EH (cell line): Measurements from ENCODE around the gene PDE7B.
A peak's percentile ranks its signal among the peaks of the same experiment; 100 is the strongest.

Source experiments
- DNase-seq: peaks from one replicate; pipeline ENCODE4 v3.0.0-alpha.2; 2015; ENCODE audit warnings: low read depth

Gene PDE7B

GRCh38 chr6:135936606-135937005 is 85.1 kb downstream of the PDE7B start:
- DNase-seq, result peak; percentile 97

- no peak for DNase-seq
Observed at GRCh38 chr6:135937106-135937505, 85.6 kb downstream of the PDE7B start.

- peak; percentile 37 for DNase-seq
Observed at GRCh38 chr6:135938576-135939207, 87.2 kb downstream of the PDE7B start.

- no peak for DNase-seq
Observed at GRCh38 chr6:135939208-135939591, 87.7 kb downstream of the PDE7B start.

- DNase-seq, result no peak
Observed at GRCh38 chr6:135940616-135941167, 89.2 kb downstream of the PDE7B start.

- DNase-seq, result peak; percentile 65
Observed at GRCh38 chr6:135941275-135942025, 89.9 kb downstream of the PDE7B start.

GRCh38 chr6:135944120-135944519 is 92.6 kb downstream of the PDE7B start:
- DNase-seq, result no peak

- DNase-seq, result no peak
Observed at GRCh38 chr6:135946674-135947073, 95.2 kb downstream of the PDE7B start.

- no peak for DNase-seq
Observed at GRCh38 chr6:135950669-135951068, 99.2 kb downstream of the PDE7B start.

- no peak for DNase-seq
Observed at GRCh38 chr6:135951169-135951568, 99.7 kb downstream of the PDE7B start.

GRCh38 chr6:135953818-135954217 is 102.3 kb downstream of the PDE7B start:
- no peak for DNase-seq

GRCh38 chr6:135955099-135955498 is 103.6 kb downstream of the PDE7B start:
- DNase-seq, result no peak

- peak; percentile 45 for DNase-seq
Observed at GRCh38 chr6:135962731-135963130, 111.2 kb downstream of the PDE7B start.

- no peak for DNase-seq
Observed at GRCh38 chr6:135970750-135971149, 119.2 kb downstream of the PDE7B start.

- DNase-seq, result no peak
Observed at GRCh38 chr6:135971351-135971750, 119.8 kb downstream of the PDE7B start.

GRCh38 chr6:135972150-135972549 is 120.6 kb downstream of the PDE7B start:
- no peak for DNase-seq

GRCh38 chr6:135972586-135972985 is 121.1 kb downstream of the PDE7B start:
- no peak for DNase-seq

- no peak for DNase-seq
Observed at GRCh38 chr6:135974426-135974825, 122.9 kb downstream of the PDE7B start.

- DNase-seq, result no peak
Observed at GRCh38 chr6:135976585-135976984, 125.1 kb downstream of the PDE7B start.

GRCh38 chr6:135983093-135983492 is 131.6 kb downstream of the PDE7B start:
- DNase-seq, result no peak

GRCh38 chr6:135983718-135984343 is 132.3 kb downstream of the PDE7B start:
- no peak for DNase-seq

GRCh38 chr6:135985471-135985870 is 134.0 kb downstream of the PDE7B start:
- DNase-seq, result peak; percentile 66

- DNase-seq, result no peak
Observed at GRCh38 chr6:135987226-135987625, 135.7 kb downstream of the PDE7B start.
